Measurements from ENCODE around the gene ZNHIT6.
"Not testable (repeated sequence)": the region's sequence is repeated elsewhere in the genome, so short reads cannot be mapped to it uniquely, and the experiment has no call there.

The ZNHIT6 gene

GRCh38 chr1:85672031-85672660, 36.1 kb downstream of the ZNHIT6 start:
- no peak for DNase-seq (ENCODE audit: low read depth)

GRCh38 chr1:85665932-85666331, 42.3 kb downstream of the ZNHIT6 start:
- DNase-seq (ENCODE audit: low read depth) = no peak

- no peak for DNase-seq (ENCODE audit: low read depth)
These were observed 44.9 kb downstream of the ZNHIT6 start for GRCh38 chr1:85663382-85663781.

- no peak for DNase-seq (ENCODE audit: low read depth)
These were observed 46.5 kb downstream of the ZNHIT6 start for GRCh38 chr1:85661767-85662166.

GRCh38 chr1:85660541-85660940, 47.7 kb downstream of the ZNHIT6 start:
- no peak for DNase-seq (ENCODE audit: low read depth)

- DNase-seq (ENCODE audit: low read depth) = no peak
These were observed 49.1 kb downstream of the ZNHIT6 start for GRCh38 chr1:85659174-85659573.

GRCh38 chr1:85656948-85657347, 51.3 kb downstream of the ZNHIT6 start:
- DNase-seq (ENCODE audit: low read depth) = no peak

GRCh38 chr1:85656256-85656655, 52.0 kb downstream of the ZNHIT6 start:
- no peak for DNase-seq (ENCODE audit: low read depth)

GRCh38 chr1:85655315-85655714, 52.9 kb downstream of the ZNHIT6 start:
- no peak for DNase-seq (ENCODE audit: low read depth)

- DNase-seq (ENCODE audit: low read depth) = no peak
These were observed 54.0 kb downstream of the ZNHIT6 start for GRCh38 chr1:85654066-85654782.

GRCh38 chr1:85652327-85652726, 55.9 kb downstream of the ZNHIT6 start:
- DNase-seq (ENCODE audit: low read depth) = no peak

GRCh38 chr1:85650645-85651044, 57.6 kb downstream of the ZNHIT6 start:
- DNase-seq (ENCODE audit: low read depth) = no peak

GRCh38 chr1:85649591-85649990, 58.6 kb downstream of the ZNHIT6 start:
- DNase-seq (ENCODE audit: low read depth) = no peak

- DNase-seq (ENCODE audit: low read depth) = not testable (repeated sequence)
These were observed 66.4 kb downstream of the ZNHIT6 start for GRCh38 chr1:85641598-85642556.

GRCh38 chr1:85639920-85640319, 68.3 kb downstream of the ZNHIT6 start:
- DNase-seq (ENCODE audit: low read depth) = not testable (repeated sequence)

GRCh38 chr1:85638412-85638811, 69.8 kb downstream of the ZNHIT6 start:
- no peak for DNase-seq (ENCODE audit: low read depth)

- DNase-seq (ENCODE audit: low read depth) = no peak
These were observed 77.7 kb downstream of the ZNHIT6 start for GRCh38 chr1:85630493-85630892.

GRCh38 chr1:85629532-85629920, 78.7 kb downstream of the ZNHIT6 start:
- no peak for DNase-seq (ENCODE audit: low read depth)

GRCh38 chr1:85628791-85629531, 79.3 kb downstream of the ZNHIT6 start:
- no peak for DNase-seq (ENCODE audit: low read depth)

GRCh38 chr1:85626818-85627217, 81.4 kb downstream of the ZNHIT6 start:
- no peak for DNase-seq (ENCODE audit: low read depth)

- DNase-seq (ENCODE audit: low read depth) = no peak
These were observed 83.9 kb downstream of the ZNHIT6 start for GRCh38 chr1:85624361-85624760.

- no peak for DNase-seq (ENCODE audit: low read depth)
These were observed 85.2 kb downstream of the ZNHIT6 start for GRCh38 chr1:85623061-85623471.
